T-helper 2 cell treated with Interferon-gamma antibody and Interleukin-4, amounts not matched to agents 100 ng/mL and 5 ng/mL, for 36 hours (primary cell): ENCODE measurements around the gene DLG2. TPM values are rescaled to one million over a fixed set of nuclear protein-coding genes. Genes with fewer than 3 reads are reported as not detected.

Source experiments
- intact Hi-C: fragments of 100-400 bp; cut with micrococcal nuclease; formaldehyde crosslinking; loops from one replicate; pipeline ENCODE4 v1.15.1; 2023
- total RNA-seq: library from RNA; stranded (reverse); gene quantifications from 2 replicates; pipeline ENCODE4 v1.2.3, GENCODE V29; 2022

DLG2 gene
- total RNA-seq, 1 donor from 2014 or later, result 1.0 TPM

- intact Hi-C loops, result no loop called here
Measured at GRCh38 chr11:84157639-84158038, 1469.5 kb downstream of the DLG2 start.

- intact Hi-C loops, result no loop called here
Measured at GRCh38 chr11:84146826-84147225, 1480.3 kb downstream of the DLG2 start.

- intact Hi-C loops, result no loop called here
Measured at GRCh38 chr11:84145616-84146185, 1481.4 kb downstream of the DLG2 start.

- intact Hi-C loops, result no loop called here
Measured at GRCh38 chr11:84144531-84144930, 1482.6 kb downstream of the DLG2 start.

- intact Hi-C loops, result no loop called here
Measured at GRCh38 chr11:84142411-84142810, 1484.7 kb downstream of the DLG2 start.

- intact Hi-C loops, result no loop called here
Measured at GRCh38 chr11:84140386-84141169, 1486.6 kb downstream of the DLG2 start.

GRCh38 chr11:84137960-84138359 lies 1489.2 kb downstream of the DLG2 start:
- intact Hi-C loops, result no loop called here

GRCh38 chr11:84137505-84137904 lies 1489.6 kb downstream of the DLG2 start:
- intact Hi-C loops, result no loop called here

- intact Hi-C loops, result no loop called here
Measured at GRCh38 chr11:84136926-84137325, 1490.2 kb downstream of the DLG2 start.

GRCh38 chr11:84130646-84131427 lies 1496.3 kb downstream of the DLG2 start:
- intact Hi-C loops, result no loop called here

- intact Hi-C loops, result no loop called here
Measured at GRCh38 chr11:84129961-84130576, 1497.1 kb downstream of the DLG2 start.

GRCh38 chr11:84128840-84129239 lies 1498.3 kb downstream of the DLG2 start:
- intact Hi-C loops, result no loop called here

GRCh38 chr11:84117394-84117793 lies 1509.8 kb downstream of the DLG2 start:
- intact Hi-C loops, result no loop called here

GRCh38 chr11:84106541-84106940 lies 1520.6 kb downstream of the DLG2 start:
- intact Hi-C loops, result no loop called here

GRCh38 chr11:84105148-84105547 lies 1522.0 kb downstream of the DLG2 start:
- intact Hi-C loops, result no loop called here

GRCh38 chr11:84103096-84103495 lies 1524.0 kb downstream of the DLG2 start:
- intact Hi-C loops, result no loop called here

GRCh38 chr11:84097186-84097585 lies 1530.0 kb downstream of the DLG2 start:
- intact Hi-C loops, result no loop called here

GRCh38 chr11:84091212-84091986 lies 1535.7 kb downstream of the DLG2 start:
- intact Hi-C loops, result no loop called here

- intact Hi-C loops, result no loop called here
Measured at GRCh38 chr11:84089072-84090057, 1537.8 kb downstream of the DLG2 start.

- intact Hi-C loops, result no loop called here
Measured at GRCh38 chr11:84071851-84072250, 1555.3 kb downstream of the DLG2 start.
